ENCODE results near the gene PSMA2. TPM values are rescaled to one million over a fixed set of nuclear protein-coding genes. Genes with fewer than 3 reads are reported as not detected.

PSMA2 gene
- total RNA-seq, 2 donors from 2014 or later, result 50.7 to 61.8 TPM

- Histone ChIP-seq H3K27me3 (no peaks in the 10 kb centered on the region), H3K27ac (no peak overlapping the region), H3K36me3 (peaks cover 22% of the 10 kb centered on the region), H3K4me1 (peaks cover 0 to 42% of the 10 kb centered on the region in 2 donors), H3K4me3 (peak overlapping the region; percentile 82 to 93), H3K9me3 (no peaks in the 10 kb centered on the region)
- no peak for TF ChIP-seq CTCF (IDR thresholded peaks at IDR 0.05)
- DNase-seq (ENCODE audit: low spot score), result no peak
Measured at GRCh38 chr7:42930889-42931288, 1.1 kb downstream of the PSMA2 start.

- TF ChIP-seq CTCF (IDR thresholded peaks at IDR 0.05), result no peak
- Histone ChIP-seq H3K4me3 (no peak overlapping the region), H3K36me3 (peaks cover 23% of the 10 kb centered on the region), H3K27ac (no peak overlapping the region), H3K27me3 (no peaks in the 10 kb centered on the region), H3K4me1 (peaks cover 0 to 41% of the 10 kb centered on the region in 2 donors), H3K9me3 (no peaks in the 10 kb centered on the region)
- DNase-seq (ENCODE audit: low spot score), result no peak
Measured at GRCh38 chr7:42929449-42929848, 2.5 kb downstream of the PSMA2 start.

GRCh38 chr7:42928754-42929153 lies 3.2 kb downstream of the PSMA2 start:
- DNase-seq (ENCODE audit: low spot score), result no peak
- Histone ChIP-seq H3K4me3 (no peak overlapping the region), H3K4me1 (peaks cover 0 to 36% of the 10 kb centered on the region in 2 donors), H3K9me3 (no peaks in the 10 kb centered on the region), H3K27ac (no peak overlapping the region), H3K36me3 (peaks cover 28% of the 10 kb centered on the region), H3K27me3 (no peaks in the 10 kb centered on the region)
- TF ChIP-seq CTCF (IDR thresholded peaks at IDR 0.05), result no peak

GRCh38 chr7:42926204-42926603 lies 5.8 kb downstream of the PSMA2 start:
- Histone ChIP-seq H3K27ac (no peak overlapping the region), H3K4me3 (no peak overlapping the region), H3K27me3 (no peaks in the 10 kb centered on the region), H3K9me3 (no peaks in the 10 kb centered on the region), H3K36me3 (peaks cover 54% of the 10 kb centered on the region), H3K4me1 (peaks cover 0 to 26% of the 10 kb centered on the region in 2 donors)
- DNase-seq (ENCODE audit: low spot score), result no peak
- no peak for TF ChIP-seq CTCF (IDR thresholded peaks at IDR 0.05)

GRCh38 chr7:42925630-42926029 lies 6.3 kb downstream of the PSMA2 start:
- H3K4me1 ChIP-seq, result peaks cover 0 to 20% of the 10 kb centered on the region in 2 donors
- no peaks in the 10 kb centered on the region for H3K27me3 ChIP-seq
- peaks cover 60% of the 10 kb centered on the region for H3K36me3 ChIP-seq
- H3K4me3 ChIP-seq, result no peak overlapping the region
- TF ChIP-seq CTCF (IDR thresholded peaks at IDR 0.05), result no peak
- no peak overlapping the region for H3K27ac ChIP-seq
- H3K9me3 ChIP-seq, result no peaks in the 10 kb centered on the region
- no peak for DNase-seq (ENCODE audit: low spot score)

- Histone ChIP-seq H3K36me3 (peaks cover 73% of the 10 kb centered on the region), H3K4me1 (peaks cover 0 to 7% of the 10 kb centered on the region in 2 donors), H3K4me3 (no peak overlapping the region), H3K27me3 (no peaks in the 10 kb centered on the region), H3K9me3 (no peaks in the 10 kb centered on the region), H3K27ac (no peak overlapping the region)
- no peak for TF ChIP-seq CTCF (IDR thresholded peaks at IDR 0.05)
- DNase-seq (ENCODE audit: low spot score), result no peak
Measured at GRCh38 chr7:42924223-42924838, 7.6 kb downstream of the PSMA2 start.

Measured in right atrium auricular region (tissue), 2 donors.